Measurements from ENCODE around the gene ARHGAP26.

Gene ARHGAP26

DNA sequence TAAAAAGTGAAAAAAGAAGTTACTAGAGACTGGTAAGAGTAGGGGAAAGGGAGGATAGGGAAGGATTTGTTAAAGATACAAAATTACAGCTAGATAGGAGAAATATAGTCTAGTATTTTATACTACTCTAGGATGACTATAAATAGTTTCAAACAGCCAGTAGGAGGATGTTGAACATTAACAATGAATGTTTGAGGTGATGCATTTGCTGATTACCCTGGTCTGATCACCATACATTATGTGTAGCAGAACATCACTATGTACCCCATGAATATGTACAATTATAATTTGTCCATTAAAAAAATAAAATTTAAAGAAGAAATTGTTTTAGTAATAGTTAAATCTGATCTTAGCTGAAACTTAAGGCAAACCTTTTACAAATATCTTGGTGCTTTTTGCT, 302.6 kb downstream of the ARHGAP26 start:
- H3K4me1 ChIP-seq (ENCODE audit: control insufficient read depth, low read length), result peaks cover under 1% of the 10 kb centered on the region; the same call in 1 of the 2 replicates
- H3K9me2 ChIP-seq (replicated peaks; ENCODE audit: control insufficient read depth, low read length), result no peaks in the 10 kb centered on the region
- no peaks in the 10 kb centered on the region for H4K20me1 ChIP-seq (ENCODE audit: control insufficient read depth, insufficient read depth, low read depth, low read length)
- H3K4me2 ChIP-seq (ENCODE audit: low read length), result no peak overlapping the region
- H3K27me3 ChIP-seq (ENCODE audit: control insufficient read depth, low read length), result no peaks in the 10 kb centered on the region
- no peak overlapping the region for H3K4me3 ChIP-seq (ENCODE audit: low read length)
- H3K36me3 ChIP-seq (ENCODE audit: control insufficient read depth, low read length), result no peaks in the 10 kb centered on the region
- H3F3A ChIP-seq (ENCODE audit: control insufficient read depth, insufficient read depth), result no peaks in the 10 kb centered on the region
- peaks cover 5% of the 10 kb centered on the region; the same call in 1 of the 2 replicates for H3K9me3 ChIP-seq (ENCODE audit: control insufficient read depth, insufficient read depth, low read length)
- no peak overlapping the region for H3K27ac ChIP-seq (ENCODE audit: low read depth, low read length)
- H3K79me2 ChIP-seq (ENCODE audit: control insufficient read depth, low read length), result no peaks in the 10 kb centered on the region
- TF ChIP-seq EZH2phosphoT487 (IDR thresholded peaks at IDR 0.05; ENCODE audit: borderline replicate concordance, low read length), result no peak

DNA sequence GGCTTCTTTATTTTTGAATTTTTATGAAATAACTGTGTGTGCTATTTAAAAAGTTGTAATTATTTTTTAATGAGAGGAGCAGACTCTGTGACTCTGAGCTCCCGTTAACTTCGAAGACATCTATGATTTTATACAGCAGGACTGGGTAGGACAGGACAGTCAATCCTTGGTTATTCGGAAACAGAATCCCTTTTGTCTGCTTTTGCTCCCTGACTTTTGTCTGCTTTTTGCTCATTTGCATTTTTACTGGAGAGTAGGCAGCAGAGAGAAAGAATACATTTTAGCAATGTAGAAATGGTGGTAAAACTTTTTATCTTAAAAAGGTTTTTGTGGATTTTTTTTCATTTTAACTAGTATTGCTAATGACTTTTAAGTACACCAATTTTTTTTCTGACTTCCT, 303.6 kb downstream of the ARHGAP26 start:
- Histone ChIP-seq H3K4me1 (ENCODE audit: control insufficient read depth, low read length) (no peaks in the 10 kb centered on the region), H3K4me2 (ENCODE audit: low read length) (no peak overlapping the region), H3K9me3 (ENCODE audit: control insufficient read depth, insufficient read depth, low read length) (peaks cover 5% of the 10 kb centered on the region; the same call in 1 of the 2 replicates), H3K79me2 (ENCODE audit: control insufficient read depth, low read length) (no peaks in the 10 kb centered on the region), H3F3A (ENCODE audit: control insufficient read depth, insufficient read depth) (no peaks in the 10 kb centered on the region), H3K36me3 (ENCODE audit: control insufficient read depth, low read length) (no peaks in the 10 kb centered on the region), H3K9me2 (replicated peaks; ENCODE audit: control insufficient read depth, low read length) (no peaks in the 10 kb centered on the region), H4K20me1 (ENCODE audit: control insufficient read depth, insufficient read depth, low read depth, low read length) (no peaks in the 10 kb centered on the region), H3K27ac (ENCODE audit: low read depth, low read length) (no peak overlapping the region), H3K4me3 (ENCODE audit: low read length) (no peak overlapping the region), H3K27me3 (ENCODE audit: control insufficient read depth, low read length) (no peaks in the 10 kb centered on the region)
- no peak for TF ChIP-seq EZH2phosphoT487 (IDR thresholded peaks at IDR 0.05; ENCODE audit: borderline replicate concordance, low read length)
- TF ChIP-seq, protein P1, sequence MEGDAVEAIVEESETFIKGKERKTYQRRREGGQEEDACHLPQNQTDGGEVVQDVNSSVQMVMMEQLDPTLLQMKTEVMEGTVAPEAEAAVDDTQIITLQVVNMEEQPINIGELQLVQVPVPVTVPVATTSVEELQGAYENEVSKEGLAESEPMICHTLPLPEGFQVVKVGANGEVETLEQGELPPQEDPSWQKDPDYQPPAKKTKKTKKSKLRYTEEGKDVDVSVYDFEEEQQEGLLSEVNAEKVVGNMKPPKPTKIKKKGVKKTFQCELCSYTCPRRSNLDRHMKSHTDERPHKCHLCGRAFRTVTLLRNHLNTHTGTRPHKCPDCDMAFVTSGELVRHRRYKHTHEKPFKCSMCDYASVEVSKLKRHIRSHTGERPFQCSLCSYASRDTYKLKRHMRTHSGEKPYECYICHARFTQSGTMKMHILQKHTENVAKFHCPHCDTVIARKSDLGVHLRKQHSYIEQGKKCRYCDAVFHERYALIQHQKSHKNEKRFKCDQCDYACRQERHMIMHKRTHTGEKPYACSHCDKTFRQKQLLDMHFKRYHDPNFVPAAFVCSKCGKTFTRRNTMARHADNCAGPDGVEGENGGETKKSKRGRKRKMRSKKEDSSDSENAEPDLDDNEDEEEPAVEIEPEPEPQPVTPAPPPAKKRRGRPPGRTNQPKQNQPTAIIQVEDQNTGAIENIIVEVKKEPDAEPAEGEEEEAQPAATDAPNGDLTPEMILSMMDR (IDR thresholded peaks at IDR 0.05; ENCODE audit: low read depth, low read length, poor library complexity, severe bottlenecking), result no peak

DNA sequence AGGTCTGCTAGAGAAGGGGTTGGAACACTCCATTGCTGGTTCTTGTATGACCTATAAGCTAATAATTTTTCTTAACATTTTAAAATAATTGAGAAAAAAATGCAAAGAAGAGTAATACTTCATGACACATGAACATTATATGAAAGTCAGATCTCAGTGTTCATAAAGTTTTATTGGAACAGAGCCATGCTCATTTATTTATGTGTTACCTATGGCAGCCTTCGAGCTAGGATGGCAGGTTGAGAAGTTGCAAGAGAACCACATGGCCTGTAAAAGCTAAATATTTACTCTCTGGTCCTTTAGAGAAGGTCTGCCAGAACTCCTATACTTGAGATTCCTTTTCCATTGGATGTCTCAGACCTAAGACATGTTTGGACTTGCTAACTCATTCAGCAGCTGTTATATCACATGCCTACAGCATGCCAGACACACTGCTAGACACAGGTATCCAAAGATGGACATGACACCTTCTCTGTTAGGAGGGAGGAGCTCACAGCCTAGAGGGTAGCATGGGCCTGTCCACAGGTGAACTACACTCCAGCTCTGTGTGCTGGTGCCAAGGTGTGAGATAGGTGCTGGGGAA, 304.3 kb downstream of the ARHGAP26 start:
- no peak overlapping the region for H3K27ac ChIP-seq (ENCODE audit: low read depth, low read length)
- H3K4me1 ChIP-seq (ENCODE audit: control insufficient read depth, low read length), result no peaks in the 10 kb centered on the region
- H3K9me3 ChIP-seq (ENCODE audit: control insufficient read depth, insufficient read depth, low read length), result peaks cover 5% of the 10 kb centered on the region; the same call in 1 of the 2 replicates
- no peaks in the 10 kb centered on the region for H3K27me3 ChIP-seq (ENCODE audit: control insufficient read depth, low read length)
- no peaks in the 10 kb centered on the region for H3K9me2 ChIP-seq (replicated peaks; ENCODE audit: control insufficient read depth, low read length)
- no peaks in the 10 kb centered on the region for H3F3A ChIP-seq (ENCODE audit: control insufficient read depth, insufficient read depth)
- H3K4me2 ChIP-seq (ENCODE audit: low read length), result no peak overlapping the region
- no peaks in the 10 kb centered on the region for H3K79me2 ChIP-seq (ENCODE audit: control insufficient read depth, low read length)
- TF ChIP-seq, protein P1 (IDR thresholded peaks at IDR 0.05; ENCODE audit: low read depth, low read length, poor library complexity, severe bottlenecking), result no peak
- no peak for TF ChIP-seq EZH2phosphoT487 (IDR thresholded peaks at IDR 0.05; ENCODE audit: borderline replicate concordance, low read length)
- H4K20me1 ChIP-seq (ENCODE audit: control insufficient read depth, insufficient read depth, low read depth, low read length), result no peaks in the 10 kb centered on the region
- no peaks in the 10 kb centered on the region for H3K36me3 ChIP-seq (ENCODE audit: control insufficient read depth, low read length)
- no peak overlapping the region for H3K4me3 ChIP-seq (ENCODE audit: low read length)

DNA sequence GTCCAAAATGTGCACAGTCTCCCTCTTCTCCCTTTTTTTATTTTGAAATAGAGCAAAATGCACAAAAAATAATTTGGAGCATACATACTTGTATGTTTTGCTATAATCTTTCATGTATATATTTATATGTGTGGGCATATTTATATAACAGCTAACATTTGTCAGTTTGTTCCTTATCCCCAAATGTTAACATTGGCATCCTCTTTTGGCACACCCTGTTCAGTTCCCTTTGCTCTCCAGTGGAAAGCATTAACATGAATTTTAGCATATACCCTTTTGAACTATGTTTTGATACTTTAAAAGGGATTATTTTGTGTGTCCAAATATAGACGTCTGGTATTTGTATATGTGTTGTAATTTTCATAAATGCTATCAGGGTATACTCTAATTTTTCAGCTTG, 306.2 kb downstream of the ARHGAP26 start:
- Histone ChIP-seq H3F3A (ENCODE audit: control insufficient read depth, insufficient read depth) (no peaks in the 10 kb centered on the region), H3K4me2 (ENCODE audit: low read length) (no peak overlapping the region), H3K36me3 (ENCODE audit: control insufficient read depth, low read length) (no peaks in the 10 kb centered on the region), H3K27ac (ENCODE audit: low read depth, low read length) (no peak overlapping the region), H3K9me2 (replicated peaks; ENCODE audit: control insufficient read depth, low read length) (no peaks in the 10 kb centered on the region), H3K4me3 (ENCODE audit: low read length) (no peak overlapping the region), H3K4me1 (ENCODE audit: control insufficient read depth, low read length) (no peaks in the 10 kb centered on the region), H3K9me3 (ENCODE audit: control insufficient read depth, insufficient read depth, low read length) (peaks cover 5% of the 10 kb centered on the region; the same call in 1 of the 2 replicates), H3K27me3 (ENCODE audit: control insufficient read depth, low read length) (no peaks in the 10 kb centered on the region), H3K79me2 (ENCODE audit: control insufficient read depth, low read length) (no peaks in the 10 kb centered on the region), H4K20me1 (ENCODE audit: control insufficient read depth, insufficient read depth, low read depth, low read length) (no peaks in the 10 kb centered on the region)
- TF ChIP-seq EZH2phosphoT487 (IDR thresholded peaks at IDR 0.05; ENCODE audit: borderline replicate concordance, low read length), result no peak
- TF ChIP-seq, protein P1 (IDR thresholded peaks at IDR 0.05; ENCODE audit: low read depth, low read length, poor library complexity, severe bottlenecking), result no peak

All from DOHH2 (cell line).